ENCODE results near the gene MAEA.

Gene MAEA

GRCh38 chr4:1376841-1377605, 87.3 kb downstream of the MAEA start:
- no peak for DNase-seq

- DNase-seq, result no peak
Observed at GRCh38 chr4:1377606-1378261, 88.0 kb downstream of the MAEA start.

GRCh38 chr4:1378559-1379231, 89.0 kb downstream of the MAEA start:
- no peak for DNase-seq

- no peak for DNase-seq
Observed at GRCh38 chr4:1379351-1379781, 89.7 kb downstream of the MAEA start.

GRCh38 chr4:1379801-1380331, 90.2 kb downstream of the MAEA start:
- DNase-seq, result no peak

- no peak for DNase-seq
Observed at GRCh38 chr4:1380368-1381151, 90.9 kb downstream of the MAEA start.

GRCh38 chr4:1381181-1381621, 91.5 kb downstream of the MAEA start:
- no peak for DNase-seq

GRCh38 chr4:1381944-1382541, 92.4 kb downstream of the MAEA start:
- no peak for DNase-seq

- no peak for DNase-seq
Observed at GRCh38 chr4:1382776-1383727, 93.4 kb downstream of the MAEA start.

GRCh38 chr4:1383728-1384591, 94.3 kb downstream of the MAEA start:
- no peak for DNase-seq

- no peak for DNase-seq
Observed at GRCh38 chr4:1384675-1385372, 95.1 kb downstream of the MAEA start.

GRCh38 chr4:1385373-1386340, 96.0 kb downstream of the MAEA start:
- no peak for DNase-seq

Measured in anterior cingulate cortex (tissue), 58 donors.